Endothelial cell of umbilical vein (primary cell): ENCODE data around the gene COL1A2.

Source experiments
- EZH2 ChIP-seq: IDR thresholded peaks from 2 replicates; pipeline ENCODE4 v1.6.1; 2012; ENCODE audit warnings: borderline replicate concordance, low read depth, mild to moderate bottlenecking, moderate library complexity, low read length, inconsistent platforms; ENCODE audit not compliant: severe bottlenecking
- FOS ChIP-seq: IDR thresholded peaks from 2 replicates; pipeline ENCODE4 v1.6.1; 2011; ENCODE audit warnings: mild to moderate bottlenecking, low read length, moderate library complexity, borderline replicate concordance; ENCODE audit not compliant: insufficient read depth
- GATA2 ChIP-seq: IDR thresholded peaks from 2 replicates; pipeline ENCODE4 v1.7.0; 2011; ENCODE audit warnings: low read depth, mild to moderate bottlenecking, moderate library complexity, mixed read lengths, low read length; ENCODE audit not compliant: insufficient read length, insufficient read depth
- JUN ChIP-seq: IDR thresholded peaks from 2 replicates; pipeline ENCODE4 v1.6.1; 2011; ENCODE audit warnings: borderline replicate concordance, low read depth; ENCODE audit not compliant: insufficient read length, insufficient read depth
- POLR2A ChIP-seq: IDR thresholded peaks from 2 replicates; pipeline ENCODE4 v1.6.1; 2012; ENCODE audit warnings: low read depth, mild to moderate bottlenecking, control low read depth, low read length
- POLR2AphosphoS5 ChIP-seq: IDR thresholded peaks from 2 replicates; pipeline ENCODE4 v1.6.1; 2012; ENCODE audit warnings: low read depth, mild to moderate bottlenecking, control low read depth, low read length, moderate library complexity; ENCODE audit not compliant: insufficient read depth
- TF ChIP-seq, protein P1 (sequence below), 2 donors: IDR thresholded peaks; 1 replicate in 1 of 2; 2 replicates in 1 of 2; pipeline ENCODE4 v1.5.1; 2011; ENCODE audit warnings: low read length in 2 of 2, mild to moderate bottlenecking in 2 of 2, moderate library complexity in 2 of 2, control low read depth in 1 of 2, inconsistent platforms in 1 of 2, low read depth in 1 of 2; ENCODE audit not compliant: insufficient read depth in 1 of 2; ENCODE audit errors: extremely low read depth in 1 of 2
- TF ChIP-seq, protein P2 (sequence below): IDR thresholded peaks from 2 replicates; pipeline ENCODE4 v1.6.1; 2011; ENCODE audit not compliant: insufficient read depth, insufficient read length

DNA sequence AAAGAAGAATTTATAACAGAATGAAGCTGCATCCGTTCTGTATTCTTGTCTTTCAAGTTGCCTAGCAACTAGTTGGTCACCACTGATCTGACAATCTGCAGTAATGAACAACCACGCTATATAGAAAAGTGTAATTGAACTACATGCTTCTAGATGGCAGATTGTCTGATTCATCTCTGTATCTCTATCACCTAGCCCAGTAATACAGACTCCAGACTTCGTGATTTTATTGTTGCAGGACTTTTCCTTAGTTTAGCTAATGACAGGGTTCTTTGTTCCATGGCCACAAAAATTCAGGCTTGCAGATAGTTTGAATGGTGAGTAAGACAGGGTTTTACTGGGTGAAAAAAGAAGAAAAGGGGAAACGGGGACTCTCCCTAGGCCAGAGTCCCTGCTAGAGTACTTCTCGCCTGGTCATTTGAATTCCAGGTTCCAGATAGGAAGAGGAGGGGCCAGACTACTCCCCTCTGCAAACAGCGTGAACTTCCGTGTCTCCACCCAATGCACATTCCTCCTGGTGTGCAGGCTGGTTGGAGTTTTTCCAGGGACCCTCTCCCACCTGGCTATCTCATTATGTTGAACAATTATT, 45.9 kb downstream of the COL1A2 start:
- TF ChIP-seq JUN (no peak), EZH2 (no peak), POLR2A (no peak), GATA2 (no peak), POLR2AphosphoS5 (no peak), FOS (no peak)
- TF ChIP-seq, protein P1, sequence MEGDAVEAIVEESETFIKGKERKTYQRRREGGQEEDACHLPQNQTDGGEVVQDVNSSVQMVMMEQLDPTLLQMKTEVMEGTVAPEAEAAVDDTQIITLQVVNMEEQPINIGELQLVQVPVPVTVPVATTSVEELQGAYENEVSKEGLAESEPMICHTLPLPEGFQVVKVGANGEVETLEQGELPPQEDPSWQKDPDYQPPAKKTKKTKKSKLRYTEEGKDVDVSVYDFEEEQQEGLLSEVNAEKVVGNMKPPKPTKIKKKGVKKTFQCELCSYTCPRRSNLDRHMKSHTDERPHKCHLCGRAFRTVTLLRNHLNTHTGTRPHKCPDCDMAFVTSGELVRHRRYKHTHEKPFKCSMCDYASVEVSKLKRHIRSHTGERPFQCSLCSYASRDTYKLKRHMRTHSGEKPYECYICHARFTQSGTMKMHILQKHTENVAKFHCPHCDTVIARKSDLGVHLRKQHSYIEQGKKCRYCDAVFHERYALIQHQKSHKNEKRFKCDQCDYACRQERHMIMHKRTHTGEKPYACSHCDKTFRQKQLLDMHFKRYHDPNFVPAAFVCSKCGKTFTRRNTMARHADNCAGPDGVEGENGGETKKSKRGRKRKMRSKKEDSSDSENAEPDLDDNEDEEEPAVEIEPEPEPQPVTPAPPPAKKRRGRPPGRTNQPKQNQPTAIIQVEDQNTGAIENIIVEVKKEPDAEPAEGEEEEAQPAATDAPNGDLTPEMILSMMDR (IDR thresholded peaks at IDR 0.05; ENCODE audit: extremely low read depth in 1 of 2, insufficient read depth in 1 of 2, low read depth in 1 of 2, low read length in 2 of 2), result no peak
- TF ChIP-seq, protein P2, sequence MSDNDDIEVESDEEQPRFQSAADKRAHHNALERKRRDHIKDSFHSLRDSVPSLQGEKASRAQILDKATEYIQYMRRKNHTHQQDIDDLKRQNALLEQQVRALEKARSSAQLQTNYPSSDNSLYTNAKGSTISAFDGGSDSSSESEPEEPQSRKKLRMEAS, result no peak
